Measurements from ENCODE around the gene GLB1L3.
"Not testable (repeated sequence)": the region's sequence is repeated elsewhere in the genome, so short reads cannot be mapped to it uniquely, and the experiment has no call there.

Gene GLB1L3

GRCh38 chr11:134341805-134342571, 65.8 kb downstream of the GLB1L3 start:
- no peak overlapping the region for H3K4me3 ChIP-seq (replicated peaks; ENCODE audit: low read depth, low read length)
- DNase-seq (ENCODE audit: low read depth), result no peak
- TF ChIP-seq, protein P1, sequence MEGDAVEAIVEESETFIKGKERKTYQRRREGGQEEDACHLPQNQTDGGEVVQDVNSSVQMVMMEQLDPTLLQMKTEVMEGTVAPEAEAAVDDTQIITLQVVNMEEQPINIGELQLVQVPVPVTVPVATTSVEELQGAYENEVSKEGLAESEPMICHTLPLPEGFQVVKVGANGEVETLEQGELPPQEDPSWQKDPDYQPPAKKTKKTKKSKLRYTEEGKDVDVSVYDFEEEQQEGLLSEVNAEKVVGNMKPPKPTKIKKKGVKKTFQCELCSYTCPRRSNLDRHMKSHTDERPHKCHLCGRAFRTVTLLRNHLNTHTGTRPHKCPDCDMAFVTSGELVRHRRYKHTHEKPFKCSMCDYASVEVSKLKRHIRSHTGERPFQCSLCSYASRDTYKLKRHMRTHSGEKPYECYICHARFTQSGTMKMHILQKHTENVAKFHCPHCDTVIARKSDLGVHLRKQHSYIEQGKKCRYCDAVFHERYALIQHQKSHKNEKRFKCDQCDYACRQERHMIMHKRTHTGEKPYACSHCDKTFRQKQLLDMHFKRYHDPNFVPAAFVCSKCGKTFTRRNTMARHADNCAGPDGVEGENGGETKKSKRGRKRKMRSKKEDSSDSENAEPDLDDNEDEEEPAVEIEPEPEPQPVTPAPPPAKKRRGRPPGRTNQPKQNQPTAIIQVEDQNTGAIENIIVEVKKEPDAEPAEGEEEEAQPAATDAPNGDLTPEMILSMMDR (IDR thresholded peaks at IDR 0.05; ENCODE audit: low read length, missing control alignments), result no peak

DNA sequence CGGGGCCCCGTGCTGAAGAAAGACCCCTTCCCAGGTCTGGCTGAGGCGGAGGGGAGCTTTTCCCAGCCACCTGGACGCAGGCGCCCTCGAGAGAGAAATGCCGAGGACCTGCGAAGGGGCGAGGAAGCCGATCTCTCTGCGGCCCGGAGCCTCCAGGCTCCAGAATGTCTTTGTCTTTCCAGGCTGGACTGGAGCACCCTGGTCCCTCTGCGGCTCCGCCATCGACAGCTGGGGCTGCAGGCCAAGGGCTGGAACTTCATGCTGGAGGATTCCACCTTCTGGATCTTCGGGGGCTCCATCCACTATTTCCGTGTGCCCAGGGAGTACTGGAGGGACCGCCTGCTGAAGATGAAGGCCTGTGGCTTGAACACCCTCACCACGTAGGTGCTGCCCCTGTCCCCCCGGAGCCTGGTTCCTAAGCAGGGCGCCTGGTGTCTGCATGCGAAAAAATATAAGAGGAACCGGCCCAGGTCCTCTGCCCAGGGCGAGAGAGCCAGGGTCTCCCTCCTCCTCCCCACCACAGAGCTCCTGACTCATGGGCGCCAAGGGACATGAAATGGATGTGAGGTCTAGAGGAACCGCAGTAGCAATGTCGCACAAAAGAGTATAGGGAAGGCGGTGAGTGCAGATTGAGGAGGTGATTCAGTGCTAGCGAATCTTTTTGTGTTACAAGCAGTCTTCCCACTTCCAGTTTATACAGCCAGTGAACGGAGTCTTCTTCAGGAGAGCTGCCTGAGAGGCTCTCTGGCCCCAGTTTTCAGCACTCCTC, 66.6 kb downstream of the GLB1L3 start:
- TF ChIP-seq, protein P1 (IDR thresholded peaks at IDR 0.05; ENCODE audit: low read length, missing control alignments), result no peak
- DNase-seq (ENCODE audit: low read depth), result no peak
- no peak overlapping the region for H3K4me3 ChIP-seq (replicated peaks; ENCODE audit: low read depth, low read length)

DNA sequence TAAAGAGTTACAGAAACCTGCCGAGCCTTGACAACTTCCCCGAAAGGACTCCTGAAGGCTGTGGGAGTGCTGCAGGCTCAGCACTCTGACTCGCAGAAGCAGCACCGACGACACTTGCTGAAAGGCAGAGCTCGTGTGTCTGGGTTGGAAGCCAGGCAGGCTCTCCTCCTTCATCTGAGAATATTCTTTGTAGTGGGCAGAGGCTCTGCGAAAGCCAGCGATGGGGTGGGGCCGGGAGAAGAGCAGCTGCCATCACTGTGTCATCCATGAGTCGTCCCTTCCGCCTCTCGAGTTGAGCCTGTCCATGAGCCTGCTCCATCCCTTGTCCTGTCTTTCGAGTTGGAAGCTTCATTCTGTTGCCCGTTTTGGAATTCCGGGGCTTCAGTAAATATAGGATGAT, 67.5 kb downstream of the GLB1L3 start:
- no peak for DNase-seq (ENCODE audit: low read depth)
- H3K4me3 ChIP-seq (replicated peaks; ENCODE audit: low read depth, low read length), result no peak overlapping the region
- TF ChIP-seq, protein P1 (IDR thresholded peaks at IDR 0.05; ENCODE audit: low read length, missing control alignments), result no peak

DNA sequence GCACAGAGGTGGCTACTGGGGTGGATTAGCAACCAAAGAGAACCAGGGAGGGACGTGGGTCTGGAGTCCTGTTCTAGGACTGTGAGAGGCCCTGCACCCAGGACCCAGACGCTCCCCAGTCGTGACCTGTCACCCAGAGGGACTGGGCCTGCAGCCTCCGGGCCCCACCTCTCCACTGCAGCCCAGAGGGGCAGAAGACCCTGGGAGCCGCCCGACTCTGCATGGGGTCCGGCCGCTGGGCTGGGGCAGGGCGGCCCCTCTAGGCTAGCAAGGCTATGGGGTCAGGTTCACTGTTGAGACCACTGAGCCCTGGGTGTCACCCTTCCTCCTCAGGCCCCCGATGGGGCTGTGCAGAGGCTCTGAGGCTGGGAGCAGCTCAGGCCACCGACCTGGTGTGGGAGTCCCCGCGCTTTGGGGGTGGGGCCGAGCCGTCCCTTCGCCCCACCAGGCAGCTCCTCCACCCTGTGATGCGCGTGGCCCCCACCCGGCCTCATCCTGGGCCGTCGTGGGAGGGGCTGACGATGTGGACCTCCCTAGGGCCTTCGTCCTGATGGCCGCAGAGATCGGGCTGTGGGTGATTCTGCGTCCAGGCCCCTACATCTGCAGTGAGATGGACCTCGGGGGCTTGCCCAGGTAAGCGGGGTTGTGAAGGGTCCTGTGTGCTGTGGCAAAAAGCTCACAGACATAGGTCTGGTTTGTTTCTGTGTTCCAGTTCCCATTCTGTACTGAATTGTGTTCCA, 68.5 kb downstream of the GLB1L3 start:
- H3K4me3 ChIP-seq (replicated peaks; ENCODE audit: low read depth, low read length); DNase-seq (ENCODE audit: low read depth): not testable (repeated sequence)

GRCh38 chr11:134345237-134345550, 69.0 kb downstream of the GLB1L3 start:
- H3K4me3 ChIP-seq (replicated peaks; ENCODE audit: low read depth, low read length), result no peak overlapping the region
- no peak for DNase-seq (ENCODE audit: low read depth)
- TF ChIP-seq, protein P1 (IDR thresholded peaks at IDR 0.05; ENCODE audit: low read length, missing control alignments), result no peak

DNA sequence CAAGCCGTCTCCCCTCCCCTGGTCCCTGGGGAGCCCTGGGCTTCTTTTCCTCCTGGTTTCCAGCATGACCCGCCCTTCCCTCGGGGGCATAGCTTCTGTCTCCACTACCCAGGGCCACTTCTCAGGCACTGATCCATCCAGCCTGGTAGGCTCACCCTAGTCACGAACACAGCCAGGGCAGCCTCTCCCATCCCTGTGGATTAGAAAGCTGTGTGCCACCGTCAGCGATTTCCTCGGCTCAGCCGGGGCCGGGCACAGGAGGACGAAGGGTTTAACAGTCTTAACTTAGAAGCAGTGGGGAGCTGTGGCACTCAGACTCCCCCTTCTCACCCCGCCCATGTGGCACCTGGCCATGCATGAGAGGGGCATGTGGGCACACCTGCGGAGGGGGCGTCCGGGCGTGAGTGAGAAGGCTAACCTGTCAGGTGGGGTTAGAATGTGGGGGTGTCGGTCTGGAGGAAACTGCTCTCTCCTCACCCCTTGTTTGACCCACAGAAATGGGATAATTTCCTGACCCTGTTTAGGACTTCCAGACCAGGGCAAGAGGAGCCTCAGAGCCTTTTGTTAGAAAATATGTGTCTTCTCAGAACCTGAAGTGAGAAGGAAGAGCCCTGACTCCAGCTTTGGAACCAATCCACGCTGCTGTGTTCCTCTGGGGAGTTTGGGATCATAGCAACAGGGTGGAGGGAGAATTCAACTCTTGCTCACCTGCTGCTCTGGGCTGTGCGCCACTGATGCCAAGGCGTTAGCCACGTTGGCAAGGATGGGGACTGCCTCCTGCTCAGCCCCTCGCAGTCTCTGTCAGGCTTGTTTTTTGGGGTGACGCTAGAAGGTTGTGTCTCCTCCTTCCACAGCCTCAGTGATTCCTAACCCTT, 70.2 kb downstream of the GLB1L3 start:
- TF ChIP-seq, protein P1 (IDR thresholded peaks at IDR 0.05; ENCODE audit: low read length, missing control alignments), result no peak
- H3K4me3 ChIP-seq (replicated peaks; ENCODE audit: low read depth, low read length), result no peak overlapping the region
- no peak for DNase-seq (ENCODE audit: low read depth)
